A549 (cell line): ENCODE data around the gene DOCK7. TPM values are rescaled to one million over a fixed set of nuclear protein-coding genes. Genes with fewer than 3 reads are reported as not detected.

Source experiments
- ATAC-seq, 2 experiments: fragments of 200-7000 bp in 1 of 2; fragments of >200 bp in 1 of 2; cut with Nextera tagmentation in 1 of 2; cut with Tn5 transposase in 1 of 2; 3 replicates each; pipeline versions ENCODE4 v1.8.0 to v1.9.1; 2018 to 2020; ENCODE audit warnings: mild to moderate bottlenecking in 1 of 2, moderate library complexity in 1 of 2
- CTCF ChIA-PET: fragments of 300-600 bp; sonication (Branson Sonifier 250); formaldehyde crosslinking; extraction: SDS; loops from one replicate; lab custom pipeline; 2021; ENCODE audit warnings: antibody characterized with exemption, inconsistent platforms; lab: Yijun Ruan, JAX
- POLR2A ChIA-PET: fragments of 350-600 bp; formaldehyde crosslinking; extraction: SDS; loops from one replicate; lab custom pipeline; 2021; ENCODE audit warnings: antibody characterized with exemption, inconsistent platforms; lab: Yijun Ruan, JAX
- DNase-seq, 2 experiments: peaks; one replicate each; pipeline versions ENCODE4 v3.0.0 to v3.0.0-alpha.2; 2011 to 2016; ENCODE audit warnings: low read depth in 1 of 2, low spot score in 1 of 2
- FAIRE-seq: peaks from 2 replicates; lab custom pipeline; 2011; peaks lifted over from hg19 to GRCh38; lab: Jason Lieb, UNC
- H3K27ac ChIP-seq, 2 experiments: fragments of >200 bp; sonication (Bioruptor Twin); formaldehyde crosslinking; 3 replicates each; pipeline ENCODE4 v1.5.1; 2016 to 2017
- H3K4me1 ChIP-seq: fragments of >200 bp; sonication (Bioruptor Twin); formaldehyde crosslinking; 3 replicates; pipeline ENCODE4 v1.6.1; 2016
- H3K4me2 ChIP-seq: fragments of >200 bp; sonication (Bioruptor Twin); formaldehyde crosslinking; 3 replicates; pipeline ENCODE4 v1.6.1; 2016
- H3K4me3 ChIP-seq: fragments of >200 bp; sonication (Bioruptor Twin); formaldehyde crosslinking; 3 replicates; pipeline ENCODE4 v1.5.1; 2016
- H3K9me3 ChIP-seq: fragments of >200 bp; sonication (Bioruptor Twin); formaldehyde crosslinking; 3 replicates; pipeline ENCODE4 v1.6.1; 2016
- ATOH8 ChIP-seq: fragments of 250-450 bp; sonication (Bioruptor Pico); IDR thresholded peaks from 2 replicates; pipeline ENCODE4 v1.5.0; 2020; ENCODE audit warnings: low read depth, mild to moderate bottlenecking, moderate library complexity
- BHLHE40 ChIP-seq: IDR thresholded peaks from 2 replicates; pipeline ENCODE4 v1.6.1; 2012; ENCODE audit warnings: low read depth, low read length, inconsistent platforms
- CEBPB ChIP-seq, 2 experiments: fragments of >200 bp in 1 of 2; sonication (Bioruptor Twin) in 1 of 2; formaldehyde crosslinking in 1 of 2; IDR thresholded peaks; 2 replicates each; pipeline ENCODE4 v1.6.1; 2012 to 2016
- CHD2 ChIP-seq: fragments of 150-350 bp; IDR thresholded peaks from 2 replicates; pipeline ENCODE4 v1.6.1; 2014; ENCODE audit warnings: low read length; ENCODE audit not compliant: partially characterized antibody
- ESRRA ChIP-seq: fragments of 150-350 bp; IDR thresholded peaks from 2 replicates; pipeline ENCODE4 v1.6.1; 2014; ENCODE audit warnings: mild to moderate bottlenecking, low read length, borderline replicate concordance
- FOSL2 ChIP-seq, 2 experiments: fragments of 450-650 bp in 1 of 2; fragments of >200 bp in 1 of 2; sonication (Bioruptor Twin) in 1 of 2; formaldehyde crosslinking; IDR thresholded peaks; 2 replicates each; pipeline versions ENCODE4 v1.5.0 to v1.6.1; 2016 to 2020; ENCODE audit warnings: mild to moderate bottlenecking in 1 of 2, moderate library complexity in 1 of 2
- HES2 ChIP-seq: fragments of >200 bp; sonication (Bioruptor Twin); formaldehyde crosslinking; IDR thresholded peaks from 2 replicates; pipeline ENCODE4 v1.6.1; 2016
- HEYL ChIP-seq: fragments of 250-450 bp; sonication (Bioruptor Pico); IDR thresholded peaks from 2 replicates; pipeline ENCODE4 v1.8.0; 2021; ENCODE audit warnings: mild to moderate bottlenecking, moderate library complexity
- HOXA7 ChIP-seq: fragments of 250-450 bp; sonication (Bioruptor Pico); IDR thresholded peaks from 2 replicates; pipeline ENCODE4 v1.5.0; 2020; ENCODE audit warnings: mild to moderate bottlenecking, moderate library complexity
- HOXB13 ChIP-seq: fragments of 250-450 bp; sonication (Bioruptor Pico); IDR thresholded peaks from 2 replicates; pipeline ENCODE4 v1.5.0; 2020; ENCODE audit warnings: low read depth, mild to moderate bottlenecking, moderate library complexity
- HOXB5 ChIP-seq: fragments of 250-450 bp; sonication (Bioruptor Pico); IDR thresholded peaks from 2 replicates; pipeline ENCODE4 v1.5.0; 2020; ENCODE audit warnings: mild to moderate bottlenecking, moderate library complexity
- KDM1A ChIP-seq: fragments of 200-600 bp; sonication (generic); IDR thresholded peaks from 2 replicates; pipeline ENCODE4 v1.6.1; 2016; ENCODE audit warnings: low read depth, mild to moderate bottlenecking
- KDM5A ChIP-seq: fragments of 200-600 bp; sonication (generic); IDR thresholded peaks from 2 replicates; pipeline ENCODE4 v1.6.1; 2016; ENCODE audit warnings: antibody characterized with exemption, mild to moderate bottlenecking
- MAX ChIP-seq: IDR thresholded peaks from 2 replicates; pipeline ENCODE4 v1.6.1; 2012
- MYC ChIP-seq: IDR thresholded peaks from 2 replicates; pipeline ENCODE4 v1.6.1; 2012; ENCODE audit warnings: mild to moderate bottlenecking, inconsistent platforms, low read length, improper control_type of control experiment, borderline replicate concordance
- NFE2L2 ChIP-seq: fragments of 150-350 bp; conservative IDR thresholded peaks from 2 replicates; pipeline ENCODE4 v1.6.1; 2014; ENCODE audit warnings: low read length
- NR3C1 ChIP-seq: fragments of >200 bp; sonication (Bioruptor Twin); formaldehyde crosslinking; IDR thresholded peaks from 3 replicates; pipeline ENCODE4 v1.6.1; 2017
- PHF8 ChIP-seq: fragments of 200-600 bp; sonication (generic); IDR thresholded peaks from 2 replicates; pipeline ENCODE4 v1.6.1; 2016; ENCODE audit warnings: low read depth, mild to moderate bottlenecking, antibody characterized with exemption, moderate library complexity, borderline replicate concordance
- POLR2A ChIP-seq: IDR thresholded peaks from 2 replicates; pipeline ENCODE4 v1.6.1; 2012; ENCODE audit warnings: mild to moderate bottlenecking, low read length
- POLR2AphosphoS2 ChIP-seq: conservative IDR thresholded peaks from 2 replicates; pipeline ENCODE4 v1.6.1; 2012; ENCODE audit warnings: low read length, improper control_type of control experiment, inconsistent platforms
- RAD21 ChIP-seq, 2 experiments: fragments of >200 bp in 1 of 2; sonication (Bioruptor Twin) in 1 of 2; formaldehyde crosslinking in 1 of 2; IDR thresholded peaks in 1 of 2; conservative IDR thresholded peaks in 1 of 2; 2 replicates in 1 of 2; 3 replicates in 1 of 2; pipeline ENCODE4 v1.6.1; 2012 to 2018; ENCODE audit warnings: inconsistent platforms in 1 of 2
- RCOR1 ChIP-seq: fragments of 150-350 bp; IDR thresholded peaks from 2 replicates; pipeline ENCODE4 v1.6.1; 2014; ENCODE audit warnings: antibody characterized with exemption, low read length, low read depth
- RNF2 ChIP-seq: fragments of 200-600 bp; sonication (generic); IDR thresholded peaks from 2 replicates; pipeline ENCODE4 v1.6.1; 2016; ENCODE audit warnings: low read depth, mild to moderate bottlenecking, antibody characterized with exemption, moderate library complexity, borderline replicate concordance
- SMC3 ChIP-seq: fragments of >200 bp; sonication (Bioruptor Twin); formaldehyde crosslinking; IDR thresholded peaks from 3 replicates; pipeline ENCODE4 v1.6.1; 2018; ENCODE audit warnings: inconsistent platforms
- TP53 ChIP-seq: fragments of 250-450 bp; sonication (Bioruptor Pico); IDR thresholded peaks from 2 replicates; pipeline ENCODE4 v1.5.0; 2021; ENCODE audit warnings: mild to moderate bottlenecking, moderate library complexity
- WGBS: methylation state at CpG from one replicate; pipeline ENCODE4 v1.1.6; 2017; ENCODE audit errors: missing lambda C conversion rate; 5-methylcytosine and 5-hydroxymethylcytosine counted together
- polyA plus RNA-seq, 4 experiments: library from polyadenylated mRNA; depleted of rRNA in 3 of 4; stranded (reverse); fragments of >200 nt; fragmentation: RNase III in 1 of 4; extraction: RNeasy Plus Mini Kit Qiagen cat#74134 plus additional on column Dnase treatment in 1 of 4; gene quantifications; 2 replicates in 3 of 4; 3 replicates in 1 of 4; pipeline ENCODE4 v1.2.3, GENCODE V29; 2011 to 2017

Gene DOCK7
- polyA plus RNA-seq, 2 of the 4 experiments (the other 2 are of a cell fraction) = 25.5 to 33.3 TPM

GRCh38 chr1:62712336-62713243 lies 24.4 kb upstream of the DOCK7 start:
- FAIRE-seq = no peak
- Histone ChIP-seq H3K4me1 (no peaks in the 10 kb centered on the region), H3K27ac (no peak overlapping the region), H3K9me3 (no peaks in the 10 kb centered on the region), H3K4me2 (no peak overlapping the region), H3K4me3 (no peak overlapping the region)
- ChIA-PET CTCF (interaction anchor here (0.9 kb wide), 1 partner anchor 182 kb away, joined by 4 read pairs; no protein-coding TSS in a partner anchor), POLR2A (no interaction called here)
- 79% methylated on average over 3 of the region's 3 CpGs for WGBS
- TF ChIP-seq HES2 (no peak), MYC (no peak), CHD2 (no peak), RAD21 (conservative IDR thresholded peaks at IDR 0.05 in 1 of 2, IDR thresholded peaks at IDR 0.05 in 1 of 2) (no peak), MAX (no peak), CEBPB (IDR thresholded peaks at IDR 0.05) (no peak), HOXB5 (CRISPR knock-in tag) (no peak), NR3C1 (no peak), KDM5A (no peak), HOXB13 (CRISPR knock-in tag) (no peak), POLR2AphosphoS2 (no peak), ATOH8 (CRISPR knock-in tag) (no peak), BHLHE40 (no peak)
- no peak for DNase-seq
- ATAC-seq = no peak

- CTCF ChIA-PET = no interaction called here
- no peak overlapping the region for H3K4me2 ChIP-seq
- TF ChIP-seq FOSL2 (IDR thresholded peaks at IDR 0.05) = no peak
- no peak for TF ChIP-seq FOSL2 (CRISPR knock-in tag; IDR thresholded peaks at IDR 0.05)
- no peak for TF ChIP-seq PHF8
- no peak for TF ChIP-seq POLR2A
- TF ChIP-seq RCOR1 = no peak
- no peak for TF ChIP-seq CEBPB (IDR thresholded peaks at IDR 0.05)
- no peak for TF ChIP-seq SMC3
- TF ChIP-seq RAD21 (conservative IDR thresholded peaks at IDR 0.05 in 1 of 2, IDR thresholded peaks at IDR 0.05 in 1 of 2) = no peak
- no peak for TF ChIP-seq RNF2
- TF ChIP-seq TP53 (CRISPR knock-in tag) = no peak
- no peak for TF ChIP-seq NFE2L2
- no peak for TF ChIP-seq HOXB13 (CRISPR knock-in tag)
- TF ChIP-seq HOXB5 (CRISPR knock-in tag) = no peak
- TF ChIP-seq HOXA7 (CRISPR knock-in tag) = no peak
- no peak for TF ChIP-seq ESRRA
- no peak for TF ChIP-seq HEYL (CRISPR knock-in tag)
- TF ChIP-seq KDM5A = no peak
- TF ChIP-seq KDM1A = no peak
- H3K4me3 ChIP-seq = no peak overlapping the region
- H3K9me3 ChIP-seq = no peaks in the 10 kb centered on the region
- ATAC-seq = no peak
- DNase-seq = no peak
- H3K4me1 ChIP-seq = no peaks in the 10 kb centered on the region
- POLR2A ChIA-PET = no interaction called here
- no peak for FAIRE-seq
- WGBS = 76% methylated on average over 2 of the region's 2 CpGs
- H3K27ac ChIP-seq = no peak overlapping the region
Measured at GRCh38 chr1:62707744-62708120, 19.5 kb upstream of the DOCK7 start.
